ENCODE measurements around the gene ERCC1. TPM values are rescaled to one million over a fixed set of nuclear protein-coding genes. Genes with fewer than 3 reads are reported as not detected.

ERCC1 gene
- total RNA-seq, 3 donors from 2014 or later (not counting 1 experiment from before 2014, with no cell fraction given) = 46.8 to 55.2 (median 48.2) TPM

DNA sequence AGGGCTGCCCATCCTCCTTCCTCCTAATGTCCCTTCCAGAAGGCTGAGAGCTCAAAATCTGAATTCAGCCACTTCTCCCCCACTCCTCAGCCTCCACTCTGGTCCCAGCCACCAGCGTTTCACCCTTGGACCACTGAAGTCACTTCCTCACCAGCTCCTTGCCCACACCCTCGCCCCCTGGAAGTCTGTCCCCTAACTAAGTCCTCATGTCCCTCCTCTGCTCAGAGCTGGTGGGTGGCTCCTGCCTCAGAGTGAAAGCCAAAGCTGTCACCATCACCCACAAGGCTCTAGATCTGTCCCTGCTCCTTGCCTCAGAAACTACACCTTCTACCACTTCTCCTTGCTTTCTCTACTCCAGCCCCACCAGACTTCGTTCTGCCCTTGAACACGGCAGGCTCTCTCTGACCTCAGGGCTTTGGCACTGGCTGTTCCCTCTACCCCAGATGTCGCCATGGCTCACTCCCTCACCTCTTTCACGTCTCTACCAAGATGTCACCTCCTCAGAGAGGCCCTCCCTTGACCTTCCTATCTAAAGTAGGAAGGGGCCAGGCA is 1.7 kb downstream of the ERCC1 start:
- peak overlapping the region in 1 of 2 donors; percentile 17 for H3K27ac Mint-ChIP-seq
- TF ChIP-seq, protein P1, sequence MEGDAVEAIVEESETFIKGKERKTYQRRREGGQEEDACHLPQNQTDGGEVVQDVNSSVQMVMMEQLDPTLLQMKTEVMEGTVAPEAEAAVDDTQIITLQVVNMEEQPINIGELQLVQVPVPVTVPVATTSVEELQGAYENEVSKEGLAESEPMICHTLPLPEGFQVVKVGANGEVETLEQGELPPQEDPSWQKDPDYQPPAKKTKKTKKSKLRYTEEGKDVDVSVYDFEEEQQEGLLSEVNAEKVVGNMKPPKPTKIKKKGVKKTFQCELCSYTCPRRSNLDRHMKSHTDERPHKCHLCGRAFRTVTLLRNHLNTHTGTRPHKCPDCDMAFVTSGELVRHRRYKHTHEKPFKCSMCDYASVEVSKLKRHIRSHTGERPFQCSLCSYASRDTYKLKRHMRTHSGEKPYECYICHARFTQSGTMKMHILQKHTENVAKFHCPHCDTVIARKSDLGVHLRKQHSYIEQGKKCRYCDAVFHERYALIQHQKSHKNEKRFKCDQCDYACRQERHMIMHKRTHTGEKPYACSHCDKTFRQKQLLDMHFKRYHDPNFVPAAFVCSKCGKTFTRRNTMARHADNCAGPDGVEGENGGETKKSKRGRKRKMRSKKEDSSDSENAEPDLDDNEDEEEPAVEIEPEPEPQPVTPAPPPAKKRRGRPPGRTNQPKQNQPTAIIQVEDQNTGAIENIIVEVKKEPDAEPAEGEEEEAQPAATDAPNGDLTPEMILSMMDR (IDR thresholded peaks at IDR 0.05) = no peak
- no peaks in the 10 kb centered on the region for H3K27me3 Mint-ChIP-seq (ENCODE audit: low read depth in 2 of 2)
- Histone ChIP-seq H3K27me3 (ENCODE audit: control insufficient read depth, insufficient read depth, low read length) (no peaks in the 10 kb centered on the region), H3K9me3 (ENCODE audit: control insufficient read depth, insufficient read depth, low read length) (no peaks in the 10 kb centered on the region), H3K4me3 (ENCODE audit: low read length) (no peak overlapping the region), H3K36me3 (ENCODE audit: control insufficient read depth, insufficient read depth, low read length) (peaks cover 4% of the 10 kb centered on the region), H3K4me1 (ENCODE audit: control insufficient read depth, insufficient read depth, low read length) (peaks cover 33% of the 10 kb centered on the region), H3K27ac (ENCODE audit: low read length) (no peak overlapping the region)
- no peak for ATAC-seq
- WGBS (ENCODE audit: insufficient coverage) = 75% methylated on average over 6 of the region's 6 CpGs
- intact Hi-C loops (cut with micrococcal nuclease) = loop anchor here (5.0 to 10.0 kb wide), 2 partner anchors 143 to 270 kb away; partner anchors contain the start of genes QPCTL and SNRPD2
- H3K36me3 Mint-ChIP-seq = no peaks in the 10 kb centered on the region
- peaks cover 27 to 37% of the 10 kb centered on the region in 2 donors for H3K4me1 Mint-ChIP-seq
- no peaks in the 10 kb centered on the region for H3K9me3 Mint-ChIP-seq
- no peak for DNase-seq
- no peak overlapping the region for H3K4me3 Mint-ChIP-seq

DNA sequence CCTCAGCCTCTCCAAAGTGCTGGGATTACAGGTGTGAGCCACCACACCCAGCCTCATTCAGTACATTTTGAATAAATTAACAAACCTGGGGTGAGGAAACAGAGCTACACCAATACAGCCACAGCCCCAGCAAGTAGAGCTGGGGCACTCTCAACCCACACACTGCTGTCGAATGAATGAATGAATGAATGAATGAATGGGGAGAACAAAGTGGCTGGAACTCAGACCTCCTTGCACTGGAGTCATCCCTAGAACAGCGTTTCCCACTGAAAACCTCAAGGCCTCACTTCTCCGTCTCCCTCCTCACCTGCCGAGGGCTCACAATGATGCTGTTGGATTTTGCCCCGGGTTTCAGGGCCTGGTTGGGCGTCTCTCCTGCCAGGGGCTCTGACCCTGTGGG is 2.8 kb downstream of the ERCC1 start:
- H3K36me3 Mint-ChIP-seq = no peaks in the 10 kb centered on the region

DNA sequence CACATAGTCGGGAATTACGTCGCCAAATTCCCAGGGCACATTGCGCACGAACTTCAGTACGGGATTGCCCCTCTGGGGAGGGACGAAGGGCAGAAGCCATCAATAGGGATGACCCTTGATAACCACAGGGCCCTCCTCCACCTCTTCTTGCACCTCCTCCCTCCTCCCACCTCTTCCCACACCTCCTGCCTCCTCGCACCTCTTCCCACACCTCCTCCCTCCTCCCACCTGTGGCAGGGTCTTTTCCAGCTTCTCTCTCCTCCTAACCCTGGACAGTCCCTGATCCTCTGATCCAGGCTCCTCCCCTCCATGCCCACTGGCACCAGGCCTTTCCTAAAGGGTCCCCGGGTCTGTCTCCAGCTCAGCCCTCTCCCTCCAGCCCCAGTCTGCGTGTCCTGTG is 3.4 kb downstream of the ERCC1 start:
- Mint-ChIP-seq H3K4me3 (no peak overlapping the region), H3K27ac (no peak overlapping the region), H3K27me3 (ENCODE audit: low read depth in 2 of 2) (no peaks in the 10 kb centered on the region), H3K4me1 (peaks cover 27 to 37% of the 10 kb centered on the region in 2 donors), H3K36me3 (no peaks in the 10 kb centered on the region), H3K9me3 (no peaks in the 10 kb centered on the region)
- no peak overlapping the region for H3K27ac ChIP-seq (ENCODE audit: low read length)
- H3K4me3 ChIP-seq (ENCODE audit: low read length) = no peak overlapping the region
- H3K36me3 ChIP-seq (ENCODE audit: control insufficient read depth, insufficient read depth, low read length) = peaks cover 8% of the 10 kb centered on the region
- H3K9me3 ChIP-seq (ENCODE audit: control insufficient read depth, insufficient read depth, low read length) = no peaks in the 10 kb centered on the region
- peaks cover 33% of the 10 kb centered on the region for H3K4me1 ChIP-seq (ENCODE audit: control insufficient read depth, insufficient read depth, low read length)
- WGBS (ENCODE audit: insufficient coverage) = 87% methylated on average over 9 of the region's 10 CpGs
- intact Hi-C loops (cut with micrococcal nuclease) = loop anchor here (5.0 to 10.0 kb wide), 2 partner anchors 144 to 272 kb away; partner anchors contain the start of genes QPCTL and SNRPD2
- H3K27me3 ChIP-seq (ENCODE audit: control insufficient read depth, insufficient read depth, low read length) = no peaks in the 10 kb centered on the region
- ATAC-seq = no peak
- DNase-seq = no peak
- TF ChIP-seq, protein P1 (IDR thresholded peaks at IDR 0.05) = no peak

More for the DNA sequence above, 2.8 kb downstream of the ERCC1 start:
- Histone ChIP-seq H3K4me1 (ENCODE audit: control insufficient read depth, insufficient read depth, low read length) (peaks cover 33% of the 10 kb centered on the region), H3K27me3 (ENCODE audit: control insufficient read depth, insufficient read depth, low read length) (no peaks in the 10 kb centered on the region), H3K9me3 (ENCODE audit: control insufficient read depth, insufficient read depth, low read length) (no peaks in the 10 kb centered on the region), H3K27ac (ENCODE audit: low read length) (no peak overlapping the region), H3K36me3 (ENCODE audit: control insufficient read depth, insufficient read depth, low read length) (peaks cover 8% of the 10 kb centered on the region), H3K4me3 (ENCODE audit: low read length) (no peak overlapping the region)
- DNase-seq (no peak), ATAC-seq (no peak)
- TF ChIP-seq, protein P1 (IDR thresholded peaks at IDR 0.05) = no peak
- H3K27me3 Mint-ChIP-seq (ENCODE audit: low read depth in 2 of 2) = no peaks in the 10 kb centered on the region
- no peak overlapping the region for H3K4me3 Mint-ChIP-seq
- no peaks in the 10 kb centered on the region for H3K9me3 Mint-ChIP-seq
- 97% methylated on average over 5 of the region's 6 CpGs for WGBS (ENCODE audit: insufficient coverage)
- H3K4me1 Mint-ChIP-seq = peaks cover 27 to 37% of the 10 kb centered on the region in 2 donors
- H3K27ac Mint-ChIP-seq = no peak overlapping the region
- intact Hi-C loops (cut with micrococcal nuclease) = loop anchor here (5.0 to 10.0 kb wide), 2 partner anchors 144 to 271 kb away; partner anchors contain the start of genes QPCTL and SNRPD2
